PC-3 (cell line): ENCODE data around the gene EMC9.

ENCODE experiments used
- EZH2phosphoT487 ChIP-seq: fragments of 300-600 bp; sonication (generic); IDR thresholded peaks from 2 replicates; pipeline ENCODE4 v1.6.1; 2018; ENCODE audit warnings: mild to moderate bottlenecking, antibody characterized with exemption, low read length, borderline replicate concordance
- TF ChIP-seq, protein P1 (sequence below): fragments of 300-600 bp; sonication (generic); conservative IDR thresholded peaks from 2 replicates; pipeline ENCODE4 v1.5.1; 2017; ENCODE audit warnings: antibody characterized with exemption, low read depth, mild to moderate bottlenecking, low read length

DNA sequence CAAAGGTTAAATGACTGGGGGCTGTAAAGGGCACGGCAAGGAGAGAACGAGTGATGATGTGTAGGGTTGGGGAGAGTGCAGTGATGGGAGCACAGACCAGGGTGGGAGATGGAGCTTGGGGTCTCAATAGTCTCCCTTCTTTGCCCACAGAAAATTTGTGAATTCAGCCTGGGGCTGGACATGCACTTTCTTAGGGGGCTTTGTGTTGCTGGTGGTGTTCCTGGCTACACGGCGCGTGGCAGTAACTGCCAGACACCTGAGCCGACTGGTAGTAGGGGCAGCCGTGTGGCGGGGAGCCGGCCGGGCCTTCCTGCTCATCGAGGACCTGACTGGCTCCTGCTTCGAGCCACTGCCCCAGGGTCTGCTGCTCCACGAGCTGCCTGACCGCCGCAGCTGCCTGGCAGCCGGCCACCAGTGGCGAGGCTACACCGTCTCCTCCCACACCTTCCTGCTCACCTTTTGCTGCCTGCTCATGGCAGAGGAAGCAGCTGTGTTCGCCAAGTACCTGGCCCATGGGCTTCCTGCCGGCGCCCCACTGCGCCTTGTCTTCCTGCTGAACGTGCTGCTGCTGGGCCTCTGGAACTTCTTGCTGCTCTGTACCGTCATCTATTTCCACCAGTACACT lies 9.2 kb downstream of the EMC9 start:
- TF ChIP-seq, protein P1, sequence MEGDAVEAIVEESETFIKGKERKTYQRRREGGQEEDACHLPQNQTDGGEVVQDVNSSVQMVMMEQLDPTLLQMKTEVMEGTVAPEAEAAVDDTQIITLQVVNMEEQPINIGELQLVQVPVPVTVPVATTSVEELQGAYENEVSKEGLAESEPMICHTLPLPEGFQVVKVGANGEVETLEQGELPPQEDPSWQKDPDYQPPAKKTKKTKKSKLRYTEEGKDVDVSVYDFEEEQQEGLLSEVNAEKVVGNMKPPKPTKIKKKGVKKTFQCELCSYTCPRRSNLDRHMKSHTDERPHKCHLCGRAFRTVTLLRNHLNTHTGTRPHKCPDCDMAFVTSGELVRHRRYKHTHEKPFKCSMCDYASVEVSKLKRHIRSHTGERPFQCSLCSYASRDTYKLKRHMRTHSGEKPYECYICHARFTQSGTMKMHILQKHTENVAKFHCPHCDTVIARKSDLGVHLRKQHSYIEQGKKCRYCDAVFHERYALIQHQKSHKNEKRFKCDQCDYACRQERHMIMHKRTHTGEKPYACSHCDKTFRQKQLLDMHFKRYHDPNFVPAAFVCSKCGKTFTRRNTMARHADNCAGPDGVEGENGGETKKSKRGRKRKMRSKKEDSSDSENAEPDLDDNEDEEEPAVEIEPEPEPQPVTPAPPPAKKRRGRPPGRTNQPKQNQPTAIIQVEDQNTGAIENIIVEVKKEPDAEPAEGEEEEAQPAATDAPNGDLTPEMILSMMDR, result no peak
- TF ChIP-seq EZH2phosphoT487, result no peak
